ENCODE data around the gene CP. TPM values are rescaled to one million over a fixed set of nuclear protein-coding genes. Genes with fewer than 3 reads are reported as not detected.

Gene CP
- total and polyA plus RNA-seq, 3 experiments from 2014 or later: not detected

GRCh38 chr3:149128821-149129220, 92.8 kb downstream of the CP start:
- Mint-ChIP-seq H3K9me3 (no peaks in the 10 kb centered on the region), H3K4me1 (peaks cover 40 to 47% (median 46%) of the 10 kb centered on the region in 3 donors), H3K36me3 (peaks cover 0 to 18% (median 2%) of the 10 kb centered on the region in 3 donors), H3K27me3 (peaks cover 0 to 13% of the 10 kb centered on the region in 2 donors), H3K27ac (peak overlapping the region; percentile 87 to 97 (median 92)), H3K4me3 (peak overlapping the region; percentile 92 to 99 (median 96))
- POLR2A ChIA-PET: interaction anchor here (0.8 to 1.7 kb wide), 3 partner anchors 8 to 145 kb away, joined by 3 to 10 read pairs (median 4); partner anchors contain the start of gene GYG1
- peak overlapping the region; percentile 85 for H3K4me3 ChIP-seq (ENCODE audit: low read length)
- no peaks in the 10 kb centered on the region for H3K9me3 ChIP-seq (ENCODE audit: low read length)
- no peaks in the 10 kb centered on the region for H3K27me3 ChIP-seq (ENCODE audit: insufficient read depth, low read length, poor library complexity, severe bottlenecking)
- peak overlapping the region; percentile 86 for H3K27ac ChIP-seq (ENCODE audit: low read depth, low read length)
- CTCF ChIA-PET: interaction anchor here (1.0 to 3.4 kb wide), 7 partner anchors 9 to 150 kb away, joined by 3 to 27 read pairs (median 8); partner anchors contain the start of gene GYG1
- DNase-seq: no peak
- H3K4me1 ChIP-seq (ENCODE audit: insufficient read depth, low read length): peaks cover 37% of the 10 kb centered on the region
- no peaks in the 10 kb centered on the region for H3K36me3 ChIP-seq (ENCODE audit: insufficient read depth, low read length)

GRCh38 chr3:149122721-149123578, 98.7 kb downstream of the CP start:
- Mint-ChIP-seq H3K27ac (no peak overlapping the region), H3K4me3 (no peak overlapping the region), H3K9me3 (no peaks in the 10 kb centered on the region), H3K4me1 (peaks cover 4 to 5% (median 4%) of the 10 kb centered on the region in 3 donors), H3K36me3 (no peaks in the 10 kb centered on the region), H3K27me3 (peaks cover 0 to 13% of the 10 kb centered on the region in 2 donors)
- H3K9me3 ChIP-seq (ENCODE audit: low read length): no peaks in the 10 kb centered on the region
- H3K36me3 ChIP-seq (ENCODE audit: insufficient read depth, low read length): no peaks in the 10 kb centered on the region
- no peaks in the 10 kb centered on the region for H3K4me1 ChIP-seq (ENCODE audit: insufficient read depth, low read length)
- no peaks in the 10 kb centered on the region for H3K27me3 ChIP-seq (ENCODE audit: insufficient read depth, low read length, poor library complexity, severe bottlenecking)
- CTCF ChIA-PET: interaction anchor here (1.2 to 4.0 kb wide), 3 partner anchors 148 to 152 kb away, joined by 3 to 30 read pairs (median 5); no protein-coding TSS in a partner anchor
- H3K27ac ChIP-seq (ENCODE audit: low read depth, low read length): no peak overlapping the region
- DNase-seq: no peak
- H3K4me3 ChIP-seq (ENCODE audit: low read length): no peak overlapping the region
- POLR2A ChIA-PET: no interaction called here

Other genes starting within 250 kb of the CP start
- gene GYG1, start 230.3 kb downstream of the CP start, total RNA-seq: 10 to 100 TPM; 31.9 to 35.0 TPM
- 78.3 TPM for gene GYG1, start 230.3 kb downstream of the CP start, polyA plus RNA-seq
- 10 to 100 TPM; 17.5 to 18.6 TPM for gene HLTF, start 135.3 kb downstream of the CP start, total RNA-seq
- gene HLTF, start 135.3 kb downstream of the CP start, polyA plus RNA-seq: 20.9 TPM
- 10 to 100 TPM; 19.3 to 19.6 TPM for gene HPS3, start 92.2 kb downstream of the CP start, total RNA-seq
- 41.9 TPM for gene HPS3, start 92.2 kb downstream of the CP start, polyA plus RNA-seq
- gene TM4SF18, start 111.8 kb upstream of the CP start, total RNA-seq: not detected
- not detected for gene TM4SF18, start 111.8 kb upstream of the CP start, polyA plus RNA-seq
- gene TM4SF1, start 155.8 kb upstream of the CP start, total RNA-seq: under 1 TPM; 0.18 to 0.27 TPM
- gene TM4SF1, start 155.8 kb upstream of the CP start, polyA plus RNA-seq: not detected

All from CD8-positive, alpha-beta memory T cell (primary cell).